Testis (tissue), 2 donors: ENCODE results near the gene PGAM4.
"Not testable (repeated sequence)": the region's sequence is repeated elsewhere in the genome, so short reads cannot be mapped to it uniquely, and the experiment has no call there.

Experiments used
- CTCF ChIP-seq, 3 experiments: fragments of 450-650 bp in 2 of 3; fragments of 200-600 bp in 1 of 3; sonication (generic) in 1 of 3; IDR thresholded peaks; one replicate each; pipeline ENCODE4 v1.5.1; 2016 to 2019; ENCODE audit warnings: antibody characterized with exemption in 3 of 3, mild to moderate bottlenecking in 2 of 3, moderate library complexity in 1 of 3
- POLR2A ChIP-seq: fragments of 450-650 bp; IDR thresholded peaks from one replicate; pipeline ENCODE4 v1.6.1; 2017; ENCODE audit warnings: antibody characterized with exemption, mild to moderate bottlenecking, moderate library complexity

GRCh38 chrX:77919370-77919769 lies 50.1 kb downstream of the PGAM4 start:
- TF ChIP-seq CTCF (IDR thresholded peaks at IDR 0.05); POLR2A: not testable (repeated sequence)
